Measurements from ENCODE around the gene MLLT10. TPM values are rescaled to one million over a fixed set of nuclear protein-coding genes. Genes with fewer than 3 reads are reported as not detected.

MLLT10 gene
- total and polyA plus RNA-seq, 10 of the 15 experiments (the other 5 are each of a cell fraction or from before 2014, with no cell fraction given) = 8.7 to 61.1 (median 28.5) TPM

- Histone ChIP-seq H3K4me1 (ENCODE audit: control insufficient read depth, insufficient read depth, low read length) (peaks cover 20% of the 10 kb centered on the region), H3K27me3 (replicated peaks in 1 of 2; ENCODE audit: control insufficient read depth in 2 of 2, insufficient read depth in 2 of 2, low read length in 1 of 2) (peaks cover 5 to 23% of the 10 kb centered on the region in 2 experiments), H3K9me3 (replicated peaks; ENCODE audit: control insufficient read depth, insufficient read depth, low read length) (no peaks in the 10 kb centered on the region), H3K9ac (ENCODE audit: control insufficient read depth, insufficient read depth, low read length) (no peak overlapping the region), H3K27ac (ENCODE audit: control insufficient read depth, insufficient read depth) (no peak overlapping the region), H3K4me2 (ENCODE audit: control insufficient read depth, insufficient read depth) (no peak overlapping the region), H4K20me1 (ENCODE audit: control insufficient read depth, insufficient read depth) (no peaks in the 10 kb centered on the region), H2AFZ (ENCODE audit: control insufficient read depth, low read depth, low read length) (no peak overlapping the region), H3K79me2 (ENCODE audit: control insufficient read depth, insufficient read depth, low read length) (no peaks in the 10 kb centered on the region), H3K4me3 (no peak overlapping the region), H3K36me3 (ENCODE audit: control insufficient read depth in 2 of 2, insufficient read depth in 2 of 2, low read length in 1 of 2) (no peaks in the 10 kb centered on the region)
- in situ Hi-C loops (cut with MboI) = loop anchor here (5.0 to 25.0 kb wide), 3 partner anchors 211 to 1514 kb away; no protein-coding TSS in a partner anchor
- ATAC-seq (no peak), DNase-seq (ENCODE audit: low read depth, low spot score) (no peak), FAIRE-seq (no peak)
- WGBS (ENCODE audit: insufficient coverage, insufficient replicate concordance, low lambda C conversion rate, missing lambda C conversion rate) = 100% methylated on average over 2 of the region's 2 CpGs
- ChIA-PET CTCF (interaction anchor here (0.7 to 5.6 kb wide), 3 partner anchors 11 to 234 kb away, joined by 3 to 66 read pairs (median 4); no protein-coding TSS in a partner anchor), RAD21 (ENCODE audit: unreplicated experiment) (interaction anchor here (0.7 to 3.3 kb wide), 2 partner anchors 226 to 234 kb away, joined by 3 to 16 read pairs; no protein-coding TSS in a partner anchor), POLR2A (no interaction called here), SMC1A (ENCODE audit: uncharacterized antibody, unreplicated experiment) (interaction anchor here (1.1 to 3.4 kb wide), 4 partner anchors 18 to 235 kb away, joined by 3 to 19 read pairs (median 4); no protein-coding TSS in a partner anchor)
- no TSS peak for BruUV-seq (replicated peaks)
- no peak for TF ChIP-seq HCFC1 (IDR thresholded peaks at IDR 0.05; ENCODE audit: low read length)
- TF ChIP-seq NFXL1 (IDR thresholded peaks at IDR 0.05; ENCODE audit: borderline replicate concordance) = no peak
- no peak for TF ChIP-seq RUNX3 (IDR thresholded peaks at IDR 0.05; ENCODE audit: low read length)
- TF ChIP-seq POLR2AphosphoS2 (IDR thresholded peaks at IDR 0.05; ENCODE audit: low read depth, low read length) = no peak
- no peak for TF ChIP-seq EP300 (IDR thresholded peaks at IDR 0.05; ENCODE audit: borderline replicate concordance in 1 of 2, control insufficient read depth in 1 of 2, low read depth in 2 of 2, low read length in 2 of 2)
- no peak for TF ChIP-seq WRNIP1 (IDR thresholded peaks at IDR 0.05; ENCODE audit: borderline replicate concordance, low read depth, low read length)
- no peak for TF ChIP-seq POLR2AphosphoS5 (IDR thresholded peaks at IDR 0.05; ENCODE audit: low read length)
- no peak for TF ChIP-seq CUX1 (IDR thresholded peaks at IDR 0.05; ENCODE audit: insufficient replicate concordance, low read depth, low read length)
- intact Hi-C loops (cut with micrococcal nuclease; ENCODE audit: unreplicated experiment) = loop anchor here (5.0 to 10.0 kb wide), 2 partner anchors 454 to 816 kb away; partner anchors contain the start of gene COMMD3
These were observed 35.7 kb upstream of the MLLT10 start for GRCh38 chr10:21498377-21498776.

Measured in GM12878 (cell line).